Stimulated activated CD8-positive, alpha-beta memory T cell treated with anti-CD3 and anti-CD28 coated beads, Interleukin-12 subunit alpha, Interleukin-12 subunit beta, amount 100 ng/mL, for 4 hours (primary cell): Measurements from ENCODE around the gene URI1.
"Not testable (repeated sequence)": the region's sequence is repeated elsewhere in the genome, so short reads cannot be mapped to it uniquely, and the experiment has no call there.

Experiments
- DNase-seq: peaks from one replicate; pipeline ENCODE4 v3.0.0-alpha.2; 2020; ENCODE audit warnings: low read depth

The URI1 gene

DNA sequence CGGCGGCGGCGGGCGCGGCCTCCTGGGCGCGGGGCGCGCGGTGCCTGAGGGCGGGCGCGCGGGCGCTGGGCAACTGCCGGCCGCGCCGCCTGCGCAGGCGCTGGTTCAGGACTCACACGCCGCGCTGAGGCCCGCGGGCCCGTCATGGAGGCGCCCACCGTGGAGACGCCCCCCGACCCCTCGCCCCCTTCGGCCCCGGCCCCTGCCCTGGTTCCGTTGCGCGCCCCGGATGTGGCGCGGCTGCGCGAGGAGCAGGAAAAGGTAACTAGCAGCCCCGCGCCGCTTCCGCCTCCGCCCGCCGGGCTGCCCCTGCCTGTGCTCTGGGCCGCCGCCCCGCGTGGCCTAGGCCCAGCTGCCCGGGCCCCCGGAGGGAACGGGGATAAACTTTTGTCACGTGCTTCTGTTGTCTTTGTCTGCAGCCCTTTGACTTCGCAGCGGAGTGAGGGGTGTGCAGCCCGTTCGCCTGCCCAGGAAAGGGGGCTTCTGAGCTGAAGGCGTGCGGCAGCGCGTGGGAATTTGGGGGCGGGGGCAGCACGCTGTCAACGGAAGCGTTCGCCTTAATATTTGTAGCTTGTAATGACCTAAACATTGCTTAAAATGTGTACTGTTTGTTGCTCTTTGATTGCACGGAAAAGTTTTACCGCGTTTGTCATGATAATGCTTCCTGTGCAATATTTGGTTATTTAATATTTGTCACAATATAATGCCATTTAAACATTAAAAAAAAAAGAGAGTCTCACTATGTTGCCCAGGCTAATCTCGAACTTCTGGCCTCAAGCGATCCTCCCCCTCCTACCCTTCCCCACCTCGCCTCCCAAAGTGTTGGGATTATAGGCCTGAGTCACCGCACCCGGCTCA is 594 bp downstream of the URI1 start:
- DNase-seq: peak; percentile 62

DNA sequence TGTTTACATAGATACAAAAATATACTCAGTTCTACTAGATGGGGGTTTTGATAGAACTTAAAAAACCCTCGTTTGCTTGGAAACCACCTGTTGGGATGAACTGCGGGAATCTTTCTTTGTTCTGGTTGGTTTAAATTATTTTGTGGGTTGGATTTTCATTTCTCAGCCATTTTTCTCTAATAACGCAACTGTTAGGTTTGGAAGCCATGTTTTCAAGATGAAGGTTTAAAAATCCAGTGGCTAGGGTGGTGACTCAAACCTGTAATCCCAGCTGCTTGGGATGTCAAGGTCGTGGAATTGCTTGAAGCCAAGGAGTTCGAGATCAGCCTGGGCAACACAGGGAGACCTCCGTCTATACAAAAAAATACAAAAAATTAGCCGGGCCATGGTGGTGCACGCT is 1.6 kb downstream of the URI1 start:
- no peak for DNase-seq

DNA sequence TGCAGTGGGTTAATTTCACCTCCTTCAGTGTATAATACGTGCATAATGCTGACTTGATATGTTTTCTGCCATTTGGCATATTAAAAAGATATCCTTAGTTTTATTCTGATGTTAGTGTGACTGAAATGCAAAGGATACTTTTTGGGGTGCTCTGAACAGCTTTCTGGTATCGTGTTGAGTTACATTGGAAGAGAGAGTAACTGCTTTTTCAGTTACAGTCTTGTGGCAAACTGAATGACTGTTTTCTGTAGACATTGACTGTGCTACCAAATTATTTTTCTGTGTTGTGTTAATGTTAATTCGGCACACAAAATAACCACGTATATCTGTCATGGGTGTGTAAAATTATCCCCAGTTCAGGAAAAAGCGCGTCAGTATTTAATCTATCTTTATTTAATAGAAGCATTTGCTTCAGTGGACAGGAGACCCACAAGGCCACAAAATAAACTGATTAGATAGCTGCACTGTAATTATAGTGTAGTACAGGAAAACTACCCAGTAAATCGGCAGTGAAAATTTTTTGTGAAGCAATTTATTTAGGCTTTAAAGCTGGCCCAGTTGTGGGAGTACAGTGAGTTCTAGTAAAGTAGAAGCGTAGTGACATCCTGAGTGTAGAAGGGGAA is 2.5 kb downstream of the URI1 start:
- DNase-seq: no peak

DNA sequence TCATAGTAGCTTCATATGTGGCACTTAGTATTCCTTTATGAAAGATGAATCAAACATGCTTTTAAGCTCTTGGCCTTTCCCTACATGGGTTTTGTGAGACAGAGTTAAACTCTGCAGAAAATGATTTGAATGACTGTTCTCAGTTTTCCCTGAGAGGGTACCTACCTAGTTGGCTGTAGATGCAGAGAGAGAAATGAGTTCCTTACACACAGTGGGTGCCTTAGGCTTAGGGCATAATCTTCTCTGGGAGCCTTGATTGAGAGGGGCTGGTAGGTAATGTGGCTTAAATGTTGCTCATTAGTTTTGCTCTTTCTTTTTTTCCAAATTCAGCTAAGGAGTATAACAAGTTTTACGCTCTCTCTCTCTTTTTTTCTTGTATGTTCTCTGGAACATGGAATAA is 3.0 kb downstream of the URI1 start:
- no peak for DNase-seq

DNA sequence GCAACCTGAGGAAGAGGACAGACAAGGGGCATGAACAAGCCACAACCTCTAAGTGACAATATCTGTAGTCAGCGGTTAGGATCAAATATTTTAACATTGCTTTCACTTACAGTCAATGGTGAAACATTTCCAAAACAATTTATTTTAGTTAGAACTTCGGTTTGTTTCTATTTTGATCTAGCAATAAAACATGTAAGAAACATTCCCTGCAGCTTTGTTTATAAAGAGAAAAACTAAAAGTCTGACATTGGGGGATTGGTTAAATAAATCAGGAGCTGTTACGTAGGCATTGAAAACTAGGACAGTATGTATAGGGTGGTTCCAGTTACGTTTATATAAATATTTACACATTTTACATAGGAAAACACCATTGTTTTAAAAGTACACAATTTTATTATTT is 3.4 kb downstream of the URI1 start:
- no peak for DNase-seq

DNA sequence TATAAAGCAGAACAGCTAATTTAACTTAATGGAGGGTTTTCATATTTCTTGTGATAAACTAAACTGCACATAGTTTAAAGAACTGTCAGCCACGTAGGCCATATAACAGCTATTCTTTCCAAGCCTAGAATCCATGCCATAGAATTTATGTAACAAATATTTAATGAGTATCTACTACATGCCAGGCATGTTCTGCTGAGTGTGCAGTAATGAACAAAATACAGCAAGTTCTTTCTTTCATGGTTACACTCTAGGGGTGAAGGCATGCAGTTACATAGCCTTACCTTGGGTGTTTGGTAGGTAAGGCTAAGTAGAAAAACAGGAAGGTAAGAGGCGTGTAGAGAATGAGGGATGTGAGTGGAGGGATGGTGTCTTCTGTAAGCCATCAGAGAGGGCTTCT is 4.6 kb downstream of the URI1 start:
- no peak for DNase-seq

DNA sequence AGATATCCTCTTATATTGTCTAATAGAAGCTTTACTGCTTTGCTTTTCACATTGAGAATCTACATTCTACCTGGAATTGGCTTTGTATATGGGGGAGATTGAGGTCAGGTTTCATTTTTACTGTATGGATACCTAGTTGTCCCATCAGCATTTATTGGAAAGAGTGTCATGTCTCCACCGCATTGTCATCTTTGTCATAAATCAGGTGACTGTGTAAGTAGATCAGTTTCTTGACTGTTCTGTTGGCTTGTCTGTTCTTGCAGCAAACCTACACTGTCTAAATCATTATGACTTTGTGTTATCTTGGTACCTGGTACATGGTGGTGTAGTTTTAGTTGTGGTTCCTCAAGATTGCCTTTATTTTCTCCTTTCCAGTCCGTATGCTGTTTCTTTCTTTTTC is 5.8 kb downstream of the URI1 start:
- no peak for DNase-seq

DNA sequence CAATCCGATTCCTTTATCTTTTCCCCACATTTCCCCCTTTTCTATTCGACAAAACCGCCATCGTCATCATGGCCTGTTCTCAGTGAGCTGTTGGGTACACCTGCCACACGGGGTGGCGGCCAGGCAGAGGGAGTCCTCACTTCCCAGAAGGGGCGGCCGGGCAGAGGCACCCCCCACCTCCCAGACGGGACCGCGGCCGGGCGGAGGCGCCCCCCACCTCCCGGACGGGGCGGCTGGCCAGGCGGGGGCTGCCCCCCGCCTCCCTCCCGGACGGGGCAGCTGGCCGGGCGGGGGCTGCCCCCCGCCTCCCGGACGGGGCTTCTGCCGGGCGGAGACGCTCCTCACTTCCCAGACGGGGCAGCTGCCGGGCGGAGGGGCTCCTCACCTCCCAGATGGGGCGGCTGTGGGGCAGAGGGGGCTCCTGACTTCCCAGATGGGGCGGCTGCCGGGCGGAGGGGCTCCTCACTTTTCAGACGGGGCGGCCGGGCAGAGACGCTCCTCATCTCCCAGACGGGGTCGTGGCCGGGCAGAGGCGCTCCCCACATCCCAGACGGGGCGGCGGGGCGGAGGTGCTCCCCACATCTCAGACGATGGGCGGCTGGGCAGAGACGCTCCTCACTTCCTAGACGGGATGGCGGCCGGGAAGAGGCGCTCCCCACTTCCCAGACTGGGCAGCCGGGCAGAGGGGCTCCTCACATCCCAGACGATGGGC is 6.9 kb downstream of the URI1 start:
- not testable (repeated sequence) for DNase-seq

DNA sequence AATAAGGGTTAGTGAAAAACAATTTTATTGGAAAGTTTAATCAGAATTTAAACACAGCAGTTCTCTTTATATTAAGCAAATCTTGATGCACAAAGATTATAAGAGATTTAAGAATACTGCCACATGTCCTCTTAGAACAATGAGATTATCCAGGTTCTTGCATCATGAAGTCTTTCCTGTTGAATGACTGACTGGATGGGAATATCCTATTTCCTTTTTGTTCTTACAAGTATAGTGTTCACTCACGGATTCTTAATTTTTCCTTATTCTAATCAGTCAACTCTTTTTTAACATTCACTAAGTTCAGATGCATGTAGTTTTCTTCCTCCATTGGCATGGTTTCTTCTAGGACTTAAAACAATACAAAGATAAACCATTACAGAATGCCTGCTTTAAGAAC is 10.1 kb downstream of the URI1 start:
- no peak for DNase-seq

DNA sequence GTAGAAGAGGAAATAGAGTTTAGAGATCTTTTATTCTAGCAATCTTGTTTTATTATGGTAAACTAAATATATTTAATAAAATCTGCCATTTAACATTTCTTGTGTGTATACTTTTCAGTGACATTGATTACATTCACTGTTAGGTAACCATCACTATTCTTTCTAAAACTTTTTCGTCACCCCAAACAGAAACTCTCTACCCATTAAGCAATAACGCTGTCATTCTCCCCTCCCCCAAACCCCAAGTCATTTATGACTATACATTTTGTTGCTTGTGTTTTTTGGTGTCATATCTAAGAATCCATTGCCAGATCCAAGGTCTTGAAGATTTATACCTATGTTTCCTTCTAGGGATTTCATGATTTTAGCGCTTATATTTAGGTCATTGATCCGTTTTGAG is 10.6 kb downstream of the URI1 start:
- no peak for DNase-seq

DNA sequence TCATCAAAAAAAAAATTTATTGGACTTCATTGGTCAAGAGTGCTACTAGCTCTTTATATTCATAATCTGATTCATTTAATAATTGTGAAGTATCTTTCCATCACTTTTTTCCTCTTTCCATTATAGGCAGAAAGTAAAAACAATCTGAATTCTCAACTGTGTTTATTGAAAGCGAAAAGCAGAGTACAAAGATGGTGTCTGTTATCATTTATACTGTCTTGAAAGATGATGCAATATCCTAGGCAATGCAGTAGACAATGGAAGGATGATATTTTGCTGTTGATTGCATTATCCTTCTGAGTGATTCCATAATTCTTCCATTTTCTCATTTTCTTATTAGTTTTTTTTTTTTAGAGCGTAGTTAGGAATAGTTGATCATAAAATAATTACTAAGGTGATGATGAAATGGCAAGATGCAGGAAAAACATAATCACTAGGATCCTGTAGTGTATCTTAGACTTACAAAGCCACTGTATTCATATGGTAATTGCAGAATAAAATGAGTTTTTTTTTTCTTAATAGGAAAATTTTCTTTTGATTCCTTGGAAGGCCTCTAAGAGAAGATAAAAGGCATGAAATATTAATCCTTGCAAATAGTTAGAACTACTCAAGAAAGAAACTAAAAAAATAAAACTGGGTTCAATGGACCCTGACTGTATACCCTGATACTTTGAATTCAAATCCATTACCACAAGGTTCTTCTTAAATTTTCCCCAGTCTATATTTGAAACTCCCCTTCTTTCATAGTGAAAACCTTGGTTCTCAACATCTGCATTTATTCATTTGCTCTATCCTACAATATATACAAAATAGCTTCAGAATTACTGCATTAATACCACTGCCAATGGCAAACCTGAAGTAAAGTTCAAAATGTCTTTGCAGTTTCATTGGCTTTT is 11.6 kb downstream of the URI1 start:
- DNase-seq: no peak

DNA sequence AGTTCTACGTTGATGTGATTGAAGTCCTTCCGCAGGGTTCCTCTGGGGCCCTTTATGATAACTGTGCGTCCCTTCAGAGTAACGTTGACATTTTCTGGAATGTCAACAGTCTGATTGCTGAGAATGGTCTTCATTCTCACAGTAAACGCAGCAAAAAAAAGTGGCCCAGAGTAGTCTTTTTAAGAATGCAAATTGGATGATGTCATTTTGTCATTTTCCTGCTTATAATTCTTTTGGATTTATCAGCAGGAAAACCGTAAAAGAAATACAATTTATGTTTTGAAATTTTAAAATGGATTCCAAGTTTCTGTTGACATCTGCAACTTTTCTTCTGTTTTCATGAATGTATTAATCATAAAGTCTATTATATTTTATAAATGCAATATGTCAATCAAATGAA is 14.8 kb downstream of the URI1 start:
- no peak for DNase-seq

DNA sequence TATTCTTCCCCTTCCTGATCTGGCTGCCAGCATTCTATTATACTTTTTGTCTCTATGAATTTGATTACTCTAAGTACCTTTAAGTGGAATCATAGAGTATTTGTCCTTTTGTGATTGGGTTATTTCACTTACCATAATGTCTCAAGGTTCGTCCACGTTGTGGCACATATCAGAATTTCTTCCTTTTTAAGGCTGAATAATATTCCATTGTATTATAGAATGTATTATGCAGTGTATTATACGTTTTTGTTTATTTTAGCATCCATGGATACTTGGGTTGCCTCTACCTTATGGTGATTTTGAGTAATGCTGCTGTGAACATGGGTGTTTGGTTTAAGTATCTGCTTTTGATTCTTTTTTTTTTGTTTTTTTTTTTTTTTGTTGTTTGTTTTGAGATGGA is 19.3 kb downstream of the URI1 start:
- DNase-seq: no peak

DNA sequence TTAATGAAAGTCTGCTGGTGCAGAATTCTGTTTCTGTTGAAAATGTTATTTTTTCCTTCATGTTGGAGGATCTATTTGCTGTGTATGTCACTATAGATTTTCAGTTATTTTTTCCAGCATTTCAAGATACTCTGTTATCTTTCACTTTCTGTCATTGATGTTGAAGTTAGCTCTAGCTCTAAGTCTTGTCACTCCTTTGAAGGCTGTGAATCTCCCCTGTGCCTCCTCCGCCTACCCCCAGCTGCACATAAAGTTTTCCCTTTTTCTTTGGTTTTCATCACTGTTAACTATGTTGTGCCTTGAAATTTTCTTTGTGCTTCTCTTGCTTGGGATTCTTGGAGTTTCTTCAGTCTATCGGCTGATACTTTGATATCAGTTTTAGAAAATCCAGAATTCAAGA is 20.8 kb downstream of the URI1 start:
- no peak for DNase-seq

DNA sequence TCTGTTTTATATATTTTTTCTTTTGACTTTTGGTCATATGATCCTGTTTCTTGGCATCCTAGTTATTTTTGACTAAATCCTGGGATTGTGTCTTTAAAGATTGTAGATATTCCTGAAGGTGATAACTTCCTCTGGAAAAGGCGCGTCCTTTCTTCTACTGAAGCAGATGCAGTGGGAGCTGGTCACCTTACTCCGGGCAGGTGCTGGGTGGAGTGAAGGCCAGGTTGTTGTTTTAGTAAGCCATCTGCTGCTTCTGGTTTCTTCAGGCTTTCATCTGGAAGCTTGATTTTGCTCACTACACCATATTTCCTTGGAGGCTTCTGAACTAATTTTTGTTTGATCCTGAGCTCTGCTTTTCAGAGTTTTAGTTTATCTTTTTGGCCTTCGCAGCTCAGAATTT is 21.5 kb downstream of the URI1 start:
- no peak for DNase-seq

DNA sequence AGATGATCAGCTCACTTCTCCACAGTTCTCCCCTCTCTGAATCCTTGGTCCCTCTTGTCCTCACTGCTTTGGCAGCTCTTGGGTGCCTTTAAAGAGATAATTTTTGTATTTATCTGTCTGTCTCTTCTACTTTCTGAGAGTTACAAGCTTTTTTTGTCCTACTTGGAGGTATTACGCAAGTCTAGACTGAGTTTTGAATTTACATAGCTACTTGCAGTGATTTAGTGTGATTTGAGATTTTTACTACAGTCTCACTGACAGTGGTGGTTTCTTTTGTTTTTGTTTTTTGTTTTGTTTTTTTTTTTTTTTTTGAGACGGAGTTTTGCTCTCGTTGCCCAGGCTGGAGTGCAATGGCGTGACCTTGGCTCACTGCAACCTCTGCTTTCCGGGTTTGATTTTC is 22.1 kb downstream of the URI1 start:
- no peak for DNase-seq

DNA sequence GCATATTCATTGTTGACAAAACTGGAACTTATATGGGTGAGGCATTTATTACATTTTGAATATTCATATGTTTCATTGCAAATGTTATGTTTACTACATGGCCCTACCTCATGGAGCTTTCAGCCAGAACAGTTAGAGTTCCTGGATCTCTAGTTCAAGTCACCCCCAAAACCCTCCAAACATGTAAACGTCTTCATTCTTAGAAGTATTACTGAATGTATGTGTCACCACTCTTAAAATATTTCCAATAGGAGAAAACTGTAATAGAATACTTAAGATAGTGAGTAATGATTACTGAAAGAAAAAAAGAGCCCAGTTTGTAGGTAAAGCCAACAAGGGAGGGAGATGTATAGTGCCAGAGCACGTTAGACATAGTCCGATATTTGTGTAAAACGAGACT is 23.5 kb downstream of the URI1 start:
- DNase-seq: no peak

DNA sequence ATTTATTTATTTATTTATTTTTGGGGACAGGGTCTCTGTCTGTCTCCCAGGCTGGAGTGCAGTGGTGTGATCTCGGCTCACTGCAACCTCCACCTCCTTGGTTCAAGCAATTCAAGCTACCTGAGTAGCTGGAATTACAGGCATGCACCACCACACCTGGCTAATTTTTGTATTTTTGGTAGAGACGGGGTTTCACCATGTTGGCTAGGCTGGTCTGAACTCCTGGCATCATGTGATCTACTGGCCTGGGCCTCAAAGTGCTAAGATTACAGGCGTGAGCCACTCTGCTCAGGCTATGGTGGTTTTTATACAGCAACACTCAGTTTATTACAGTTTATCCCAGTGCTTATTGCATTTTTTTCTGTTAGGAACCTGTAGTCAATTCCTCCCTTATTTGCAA is 24.1 kb downstream of the URI1 start:
- not testable (repeated sequence) for DNase-seq

DNA sequence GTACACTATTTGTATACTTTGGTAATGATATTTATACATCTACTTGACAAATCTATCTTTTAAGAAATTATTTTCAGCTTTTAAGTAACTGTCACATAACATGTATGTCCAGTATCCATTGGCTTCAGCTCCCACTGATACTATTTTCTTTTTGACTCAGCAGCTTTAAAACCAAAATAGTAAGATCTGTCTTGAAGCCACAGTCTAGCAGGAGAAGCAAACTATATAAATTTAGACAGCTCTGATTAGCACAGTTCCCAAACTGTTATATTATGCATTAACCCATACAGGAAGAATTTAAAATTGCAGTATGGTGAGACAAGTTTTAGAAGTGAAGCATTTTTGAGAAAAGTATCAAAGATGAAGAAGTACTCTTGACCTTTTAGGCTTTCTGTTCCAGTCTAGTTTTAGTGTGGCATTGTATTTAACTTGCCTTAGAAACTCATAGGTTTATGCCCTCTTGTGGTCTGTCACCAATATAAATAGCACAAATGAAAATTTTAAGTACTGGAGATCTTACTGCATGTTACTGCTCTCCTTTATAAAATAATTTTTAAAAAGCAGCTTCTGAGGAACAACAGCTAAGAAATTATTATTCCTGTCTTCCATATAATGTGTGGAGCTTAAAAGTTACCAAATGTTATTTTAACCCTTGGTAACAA is 24.7 kb downstream of the URI1 start:
- no peak for DNase-seq

DNA sequence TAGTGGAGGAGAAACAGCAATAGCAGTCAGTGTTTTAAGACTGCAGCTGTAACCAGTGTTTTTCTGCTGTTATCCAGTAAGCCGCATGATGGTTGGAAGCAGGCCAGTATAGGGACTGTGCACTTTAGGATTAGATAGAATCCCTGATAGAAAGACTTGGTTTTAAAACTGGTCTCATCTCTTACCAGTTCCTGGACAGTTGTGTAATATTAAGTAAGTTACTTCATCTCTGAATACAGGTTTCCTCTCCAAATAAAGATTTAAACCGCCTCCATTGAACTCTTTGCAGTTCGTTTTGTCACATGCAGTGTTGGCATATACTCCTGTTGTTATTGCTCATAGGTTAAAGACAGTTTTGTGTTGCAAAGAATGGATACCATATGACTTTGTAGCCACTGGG is 25.6 kb downstream of the URI1 start:
- no peak for DNase-seq

DNA sequence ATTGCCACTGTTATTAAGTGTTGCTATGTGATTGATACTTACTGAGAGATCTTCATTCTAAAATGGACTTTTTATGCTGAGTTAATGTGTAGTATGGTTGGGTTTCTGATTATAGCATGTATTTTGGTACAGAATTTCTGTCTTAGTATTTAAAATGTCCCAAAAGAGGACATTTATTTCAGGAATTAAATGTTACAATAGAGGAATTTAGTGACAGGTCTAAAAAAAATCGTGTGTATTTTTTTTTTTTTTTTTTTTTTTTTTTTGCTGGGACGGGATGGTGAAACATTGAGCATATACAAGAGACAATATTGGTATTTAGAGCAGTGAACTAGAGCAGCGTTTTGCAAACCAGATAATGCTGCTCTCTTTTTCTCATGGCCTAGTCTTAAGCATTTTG is 27.9 kb downstream of the URI1 start:
- no peak for DNase-seq

DNA sequence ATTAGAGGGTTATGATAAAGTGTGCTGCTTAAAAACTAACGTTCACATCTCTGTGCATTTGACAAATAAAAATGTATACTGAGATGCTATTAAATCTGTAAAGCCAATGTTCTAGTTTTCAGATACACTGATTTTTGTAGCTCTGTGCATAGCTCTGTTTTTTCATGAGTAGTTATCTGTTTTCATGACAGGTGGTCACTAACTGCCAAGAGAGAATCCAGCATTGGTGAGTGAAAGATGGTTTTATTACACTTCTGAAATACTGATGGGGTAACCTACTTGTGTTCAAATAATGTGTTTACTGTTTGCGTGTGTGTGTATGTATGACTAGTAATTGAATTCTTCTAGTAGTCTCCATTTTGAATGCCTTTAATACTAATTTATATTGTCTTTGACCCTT is 29.0 kb downstream of the URI1 start:
- DNase-seq: no peak
